AG10803 (cell line): ENCODE results near the gene UNKL.

Experiments
- DNase-seq: peaks from one replicate; pipeline ENCODE4 v3.0.0; 2010; ENCODE audit warnings: low read depth
- H3K4me3 ChIP-seq: 2 replicates; pipeline ENCODE4 v1.5.1; 2011; ENCODE audit warnings: mild to moderate bottlenecking, low read length, control low read depth
- TF ChIP-seq, protein P1 (sequence below): conservative IDR thresholded peaks from 2 replicates; pipeline ENCODE4 v1.5.1; 2011; ENCODE audit warnings: mild to moderate bottlenecking, low read length, control low read depth, inconsistent platforms

The UNKL gene

GRCh38 chr16:1320097-1320496, 94.4 kb downstream of the UNKL start:
- TF ChIP-seq, protein P1, sequence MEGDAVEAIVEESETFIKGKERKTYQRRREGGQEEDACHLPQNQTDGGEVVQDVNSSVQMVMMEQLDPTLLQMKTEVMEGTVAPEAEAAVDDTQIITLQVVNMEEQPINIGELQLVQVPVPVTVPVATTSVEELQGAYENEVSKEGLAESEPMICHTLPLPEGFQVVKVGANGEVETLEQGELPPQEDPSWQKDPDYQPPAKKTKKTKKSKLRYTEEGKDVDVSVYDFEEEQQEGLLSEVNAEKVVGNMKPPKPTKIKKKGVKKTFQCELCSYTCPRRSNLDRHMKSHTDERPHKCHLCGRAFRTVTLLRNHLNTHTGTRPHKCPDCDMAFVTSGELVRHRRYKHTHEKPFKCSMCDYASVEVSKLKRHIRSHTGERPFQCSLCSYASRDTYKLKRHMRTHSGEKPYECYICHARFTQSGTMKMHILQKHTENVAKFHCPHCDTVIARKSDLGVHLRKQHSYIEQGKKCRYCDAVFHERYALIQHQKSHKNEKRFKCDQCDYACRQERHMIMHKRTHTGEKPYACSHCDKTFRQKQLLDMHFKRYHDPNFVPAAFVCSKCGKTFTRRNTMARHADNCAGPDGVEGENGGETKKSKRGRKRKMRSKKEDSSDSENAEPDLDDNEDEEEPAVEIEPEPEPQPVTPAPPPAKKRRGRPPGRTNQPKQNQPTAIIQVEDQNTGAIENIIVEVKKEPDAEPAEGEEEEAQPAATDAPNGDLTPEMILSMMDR: no peak
- DNase-seq: no peak
- H3K4me3 ChIP-seq: no peak overlapping the region

- no peak for DNase-seq
- H3K4me3 ChIP-seq: no peak overlapping the region
- TF ChIP-seq, protein P1: no peak
Observed at GRCh38 chr16:1319041-1319440, 95.5 kb downstream of the UNKL start.

DNA sequence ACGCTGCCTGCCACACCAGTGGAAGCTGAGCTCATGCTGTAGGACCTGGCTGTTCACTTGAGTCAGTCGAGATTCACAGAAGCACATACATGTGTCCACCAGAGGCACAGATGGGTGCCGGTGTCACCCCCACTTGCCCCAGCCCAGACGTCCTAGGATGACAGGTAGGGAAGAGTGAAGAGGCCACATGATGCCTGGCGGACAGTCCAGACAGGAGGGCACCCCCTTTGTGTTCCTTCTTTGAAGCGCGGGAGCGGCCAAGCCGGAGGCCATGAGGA, 96.3 kb downstream of the UNKL start:
- H3K4me3 ChIP-seq: no peak overlapping the region
- no peak for DNase-seq
- TF ChIP-seq, protein P1: no peak

- H3K4me3 ChIP-seq: no peak overlapping the region
- no peak for DNase-seq
- TF ChIP-seq, protein P1: no peak
Observed at GRCh38 chr16:1317479-1318267, 96.8 kb downstream of the UNKL start.

GRCh38 chr16:1316033-1316405, 98.5 kb downstream of the UNKL start:
- DNase-seq: no peak
- no peak overlapping the region for H3K4me3 ChIP-seq
- TF ChIP-seq, protein P1: no peak

DNA sequence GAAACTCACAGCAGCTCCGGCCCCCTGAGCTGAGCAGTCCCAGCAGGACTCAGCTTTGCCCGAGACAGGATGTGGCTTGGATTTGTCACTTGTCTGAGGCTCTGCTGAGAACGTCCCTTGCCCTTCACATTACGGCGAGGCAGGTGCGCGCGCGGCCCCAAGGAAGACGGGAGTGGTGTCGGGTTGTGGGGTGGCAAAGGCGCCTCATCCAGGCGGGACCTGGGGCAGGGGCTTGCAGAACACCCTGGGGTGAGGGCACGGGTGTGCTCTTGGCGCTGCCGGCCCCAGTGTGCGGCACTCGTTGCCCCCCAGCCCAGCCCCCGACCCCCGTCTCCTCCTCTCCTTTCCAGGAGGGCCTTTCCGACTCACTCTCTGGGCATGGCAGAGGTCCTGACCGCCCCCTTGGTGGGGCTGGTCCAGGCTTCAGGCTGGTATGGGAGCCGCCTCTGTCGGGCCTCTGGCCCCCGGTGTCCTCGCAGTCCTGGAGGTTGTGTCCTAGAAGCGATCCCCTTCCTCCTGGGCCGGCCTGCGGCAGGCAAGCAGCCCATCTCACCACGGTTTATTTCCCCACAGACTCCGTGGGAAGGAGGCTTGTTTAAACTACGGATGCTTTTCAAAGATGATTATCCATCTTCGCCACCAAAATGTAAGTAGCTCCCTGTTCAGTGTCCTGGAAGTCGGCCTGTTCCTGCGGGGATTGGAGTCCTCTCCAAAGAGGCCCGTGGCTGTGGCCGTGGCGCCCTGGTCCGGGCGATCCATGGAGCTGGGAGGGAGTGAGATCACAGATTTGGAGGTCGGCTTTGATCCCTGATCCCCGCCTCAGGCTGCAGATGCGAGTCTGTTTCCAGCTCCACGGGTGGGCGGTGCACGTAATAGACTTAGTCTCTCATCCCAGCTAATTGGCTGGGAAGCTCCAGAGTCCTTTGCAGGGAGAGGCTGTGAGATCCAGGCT, 99.1 kb downstream of the UNKL start:
- no peak for DNase-seq
- TF ChIP-seq, protein P1: no peak
- H3K4me3 ChIP-seq: no peak overlapping the region
